Astrocyte (in vitro differentiated cells and primary cell): ENCODE results near the gene VKORC1L1.

Experiments
- CTCF ChIP-seq: IDR thresholded peaks from 2 replicates; pipeline ENCODE4 v1.5.1; 2011; ENCODE audit warnings: low read depth, mild to moderate bottlenecking, inconsistent platforms, low read length, moderate library complexity; ENCODE audit not compliant: insufficient read depth
- EZH2 ChIP-seq: IDR thresholded peaks from 2 replicates; pipeline ENCODE4 v1.6.1; 2012; ENCODE audit warnings: mild to moderate bottlenecking, low read length, inconsistent platforms; ENCODE audit not compliant: insufficient read depth

GRCh38 chr7:65937296-65937695 is 64.4 kb downstream of the VKORC1L1 start:
- TF ChIP-seq CTCF = no peak
- TF ChIP-seq EZH2 = no peak
